Muscle layer of duodenum (tissue), 2 donors: Measurements from ENCODE around the gene PGLYRP1.

Experiments
- H3K27ac ChIP-seq: one replicate; pipeline ENCODE4 v1.7.0; 2013; ENCODE audit warnings: mild to moderate bottlenecking, low read length
- H3K27me3 ChIP-seq: one replicate; pipeline ENCODE4 v1.7.0; 2013; ENCODE audit warnings: low read depth, mild to moderate bottlenecking, control low read depth, low read length
- H3K36me3 ChIP-seq, 2 donors: one replicate each; pipeline ENCODE4 v1.7.0; 2013; ENCODE audit warnings: low read length in 2 of 2, control low read depth in 1 of 2, mild to moderate bottlenecking in 1 of 2; ENCODE audit not compliant: insufficient read depth in 2 of 2, control insufficient read depth in 1 of 2
- H3K4me1 ChIP-seq, 2 donors: one replicate each; pipeline ENCODE4 v1.7.0; 2013; ENCODE audit warnings: low read length in 2 of 2, mild to moderate bottlenecking in 2 of 2, control low read depth in 1 of 2, moderate library complexity in 1 of 2; ENCODE audit not compliant: insufficient read depth in 2 of 2, control insufficient read depth in 1 of 2
- H3K4me3 ChIP-seq, 2 donors: one replicate each; pipeline ENCODE4 v1.7.0; 2013; ENCODE audit warnings: low read length in 2 of 2, low read depth in 1 of 2, mild to moderate bottlenecking in 1 of 2
- H3K9me3 ChIP-seq, 2 donors: one replicate each; pipeline ENCODE4 v1.7.0; 2013; ENCODE audit warnings: low read length in 2 of 2, control low read depth in 1 of 2, mild to moderate bottlenecking in 1 of 2; ENCODE audit not compliant: control insufficient read depth in 1 of 2
- donor health status: healthy.

The PGLYRP1 gene

DNA sequence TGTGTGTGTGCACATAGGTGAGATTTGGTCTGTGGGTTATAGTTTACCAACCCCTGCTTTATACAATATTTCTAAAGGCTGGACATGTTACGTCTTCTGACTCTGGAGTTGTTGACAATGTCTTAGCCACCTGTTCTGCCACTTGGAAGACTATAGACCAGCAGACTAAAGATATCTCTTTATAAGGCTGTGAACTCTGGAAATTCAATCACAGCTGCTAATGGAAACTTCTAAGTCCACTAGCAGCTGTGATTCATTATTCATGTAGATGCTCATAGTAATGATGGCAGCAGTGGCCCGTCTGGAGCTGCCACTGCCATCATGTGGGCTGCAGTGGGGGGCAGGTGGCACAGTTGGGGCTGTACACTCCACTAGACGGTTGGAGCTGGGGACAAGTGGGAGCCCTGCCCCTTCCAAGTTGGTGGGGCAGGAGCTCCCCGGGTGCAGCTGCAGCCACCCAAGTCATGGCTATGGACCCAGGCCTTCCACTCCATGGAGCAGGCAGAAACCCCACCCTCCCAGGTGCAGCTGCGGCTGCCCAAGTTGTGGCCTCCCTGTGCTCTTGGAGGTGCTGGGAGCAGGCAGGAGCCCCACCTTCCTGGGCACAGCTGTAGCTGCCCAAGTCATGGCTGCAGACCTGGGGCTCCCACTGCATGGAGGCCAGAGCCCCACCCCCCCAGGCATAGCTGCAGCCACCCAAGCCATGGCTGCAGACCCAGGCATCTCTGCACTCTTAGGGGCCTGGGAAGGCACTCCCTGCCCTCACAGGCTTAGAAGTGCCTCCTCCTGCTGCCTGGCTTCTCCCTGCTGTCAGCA, 9.1 kb upstream of the PGLYRP1 start:
- no peaks in the 10 kb centered on the region for H3K36me3 ChIP-seq
- H3K4me3 ChIP-seq, result no peak overlapping the region
- H3K27ac ChIP-seq, result no peak overlapping the region
- no peaks in the 10 kb centered on the region for H3K27me3 ChIP-seq
- no peaks in the 10 kb centered on the region for H3K4me1 ChIP-seq
- no peaks in the 10 kb centered on the region for H3K9me3 ChIP-seq

- no peaks in the 10 kb centered on the region for H3K9me3 ChIP-seq
- H3K27me3 ChIP-seq, result peaks cover 5% of the 10 kb centered on the region
- no peaks in the 10 kb centered on the region for H3K4me1 ChIP-seq
- H3K27ac ChIP-seq, result no peak overlapping the region
- no peaks in the 10 kb centered on the region for H3K36me3 ChIP-seq
- H3K4me3 ChIP-seq, result no peak overlapping the region
These were observed 8.1 kb upstream of the PGLYRP1 start for GRCh38 chr19:46030812-46031550.

GRCh38 chr19:46025835-46026234, 3.0 kb upstream of the PGLYRP1 start:
- H3K27me3 ChIP-seq, result peaks cover 15% of the 10 kb centered on the region
- H3K4me1 ChIP-seq, result peaks cover 0 to 3% of the 10 kb centered on the region in 2 donors
- no peaks in the 10 kb centered on the region for H3K36me3 ChIP-seq
- H3K4me3 ChIP-seq, result no peak overlapping the region
- no peaks in the 10 kb centered on the region for H3K9me3 ChIP-seq
- H3K27ac ChIP-seq, result no peak overlapping the region

DNA sequence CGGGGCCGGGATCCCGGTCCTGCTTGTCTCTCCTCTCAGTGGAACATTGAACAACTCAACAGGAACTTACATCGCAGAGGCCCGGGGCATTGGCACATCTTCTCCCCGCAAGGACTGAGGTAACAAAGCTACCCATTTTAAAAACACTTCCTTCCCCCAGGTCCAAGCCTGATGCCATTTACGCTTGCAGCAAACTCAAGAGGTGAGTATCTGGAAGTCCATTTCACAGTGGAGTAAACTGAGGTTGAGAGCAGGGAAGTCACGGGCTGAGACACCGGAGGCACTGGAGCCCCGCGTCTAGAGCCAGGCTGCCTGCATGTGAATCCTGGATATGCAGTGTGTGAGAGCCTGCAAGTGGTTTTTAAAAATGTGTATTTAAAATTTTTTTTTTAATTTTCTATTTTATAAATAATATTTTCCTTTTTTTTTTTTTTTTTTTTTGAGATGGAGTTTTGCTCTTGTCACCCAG, 492 bp upstream of the PGLYRP1 start:
- Histone ChIP-seq H3K9me3 (no peaks in the 10 kb centered on the region), H3K27me3 (peaks cover 15% of the 10 kb centered on the region), H3K36me3 (no peaks in the 10 kb centered on the region), H3K4me1 (peaks cover 0 to 3% of the 10 kb centered on the region in 2 donors), H3K4me3 (peak overlapping the region in 1 of 2 donors; percentile 40), H3K27ac (no peak overlapping the region)

DNA sequence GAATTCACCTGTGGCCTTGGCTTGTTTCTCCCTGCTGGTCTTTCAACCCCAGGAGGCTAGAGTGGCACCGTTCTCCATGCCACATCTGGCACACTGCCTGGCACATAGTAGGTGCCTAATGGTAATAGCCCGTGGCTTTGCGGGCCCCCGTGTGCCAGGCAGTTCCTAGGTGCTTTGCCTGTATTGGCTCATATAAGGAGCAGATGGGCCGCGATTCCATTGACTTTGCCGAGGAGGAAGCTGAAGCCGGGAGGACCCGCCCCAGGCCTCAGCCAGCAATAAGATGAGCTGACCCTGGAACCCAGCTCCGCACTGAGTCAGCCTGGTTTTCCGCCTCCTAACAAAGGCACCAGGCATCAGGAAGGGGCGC, 807 bp downstream of the PGLYRP1 start:
- Histone ChIP-seq H3K27ac (no peak overlapping the region), H3K4me3 (peak overlapping the region in 1 of 2 donors; percentile 40), H3K36me3 (peaks cover 0 to 6% of the 10 kb centered on the region in 2 donors), H3K27me3 (peaks cover 15% of the 10 kb centered on the region), H3K9me3 (no peaks in the 10 kb centered on the region), H3K4me1 (peaks cover 0 to 4% of the 10 kb centered on the region in 2 donors)

DNA sequence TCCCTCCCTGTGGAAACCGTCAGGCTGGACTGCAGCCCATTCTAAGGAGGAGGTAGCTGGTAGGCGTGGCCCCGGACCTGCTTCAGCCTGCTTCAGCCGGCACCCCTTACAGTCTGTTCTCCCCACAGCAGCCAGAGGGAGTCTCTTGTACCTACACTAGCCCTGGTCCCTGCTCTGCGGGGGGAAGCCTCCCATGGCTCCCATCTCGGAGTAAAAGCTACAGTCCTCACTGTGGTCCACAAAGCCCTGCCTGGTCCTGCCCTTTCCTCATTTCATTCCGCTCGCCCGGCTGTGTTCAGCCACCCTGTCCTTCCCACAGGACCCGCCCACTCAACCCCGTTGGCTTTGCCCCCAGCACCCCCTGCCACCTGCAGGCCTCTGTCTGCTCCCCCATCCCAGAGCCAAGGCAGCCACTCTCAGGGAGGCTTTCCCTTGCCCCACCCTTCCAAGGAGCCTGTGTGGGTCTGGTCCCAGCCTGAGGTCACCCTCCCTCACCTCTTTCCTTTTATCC, 1.3 kb downstream of the PGLYRP1 start:
- peaks cover 0 to 6% of the 10 kb centered on the region in 2 donors for H3K36me3 ChIP-seq
- no peaks in the 10 kb centered on the region for H3K9me3 ChIP-seq
- no peak overlapping the region for H3K27ac ChIP-seq
- no peak overlapping the region for H3K4me3 ChIP-seq
- peaks cover 12% of the 10 kb centered on the region for H3K27me3 ChIP-seq
- peaks cover 0 to 6% of the 10 kb centered on the region in 2 donors for H3K4me1 ChIP-seq

DNA sequence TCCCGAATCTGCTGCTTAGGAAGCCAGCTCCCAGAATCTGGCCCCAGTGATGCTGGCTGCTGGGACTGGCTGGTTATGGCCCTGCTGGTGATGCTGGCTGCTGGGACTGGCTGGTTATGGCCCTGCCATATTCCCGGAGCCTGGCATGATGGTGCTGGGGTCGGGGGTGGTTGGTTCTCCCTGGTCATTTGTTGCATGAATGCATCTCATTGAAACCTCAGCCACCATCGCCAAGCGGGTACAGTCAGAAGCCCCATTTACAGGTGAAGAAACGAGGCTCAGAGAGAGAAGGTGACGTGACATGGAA, 2.1 kb downstream of the PGLYRP1 start:
- Histone ChIP-seq H3K27me3 (peaks cover 12% of the 10 kb centered on the region), H3K36me3 (peaks cover 0 to 6% of the 10 kb centered on the region in 2 donors), H3K4me1 (peaks cover 0 to 12% of the 10 kb centered on the region in 2 donors), H3K27ac (no peak overlapping the region), H3K9me3 (no peaks in the 10 kb centered on the region), H3K4me3 (no peak overlapping the region)

- no peaks in the 10 kb centered on the region for H3K9me3 ChIP-seq
- H3K4me1 ChIP-seq, result peaks cover 0 to 25% of the 10 kb centered on the region in 2 donors
- H3K4me3 ChIP-seq, result no peak overlapping the region
- peaks cover 0 to 6% of the 10 kb centered on the region in 2 donors for H3K36me3 ChIP-seq
- peaks cover 21% of the 10 kb centered on the region for H3K27me3 ChIP-seq
- H3K27ac ChIP-seq, result no peak overlapping the region
These were observed 3.6 kb downstream of the PGLYRP1 start for GRCh38 chr19:46019270-46019669.

- Histone ChIP-seq H3K9me3 (no peaks in the 10 kb centered on the region), H3K4me3 (no peak overlapping the region), H3K27ac (no peak overlapping the region), H3K4me1 (peaks cover 0 to 25% of the 10 kb centered on the region in 2 donors), H3K36me3 (peaks cover 0 to 6% of the 10 kb centered on the region in 2 donors), H3K27me3 (peaks cover 18% of the 10 kb centered on the region)
These were observed 4.1 kb downstream of the PGLYRP1 start for GRCh38 chr19:46018729-46019251.

DNA sequence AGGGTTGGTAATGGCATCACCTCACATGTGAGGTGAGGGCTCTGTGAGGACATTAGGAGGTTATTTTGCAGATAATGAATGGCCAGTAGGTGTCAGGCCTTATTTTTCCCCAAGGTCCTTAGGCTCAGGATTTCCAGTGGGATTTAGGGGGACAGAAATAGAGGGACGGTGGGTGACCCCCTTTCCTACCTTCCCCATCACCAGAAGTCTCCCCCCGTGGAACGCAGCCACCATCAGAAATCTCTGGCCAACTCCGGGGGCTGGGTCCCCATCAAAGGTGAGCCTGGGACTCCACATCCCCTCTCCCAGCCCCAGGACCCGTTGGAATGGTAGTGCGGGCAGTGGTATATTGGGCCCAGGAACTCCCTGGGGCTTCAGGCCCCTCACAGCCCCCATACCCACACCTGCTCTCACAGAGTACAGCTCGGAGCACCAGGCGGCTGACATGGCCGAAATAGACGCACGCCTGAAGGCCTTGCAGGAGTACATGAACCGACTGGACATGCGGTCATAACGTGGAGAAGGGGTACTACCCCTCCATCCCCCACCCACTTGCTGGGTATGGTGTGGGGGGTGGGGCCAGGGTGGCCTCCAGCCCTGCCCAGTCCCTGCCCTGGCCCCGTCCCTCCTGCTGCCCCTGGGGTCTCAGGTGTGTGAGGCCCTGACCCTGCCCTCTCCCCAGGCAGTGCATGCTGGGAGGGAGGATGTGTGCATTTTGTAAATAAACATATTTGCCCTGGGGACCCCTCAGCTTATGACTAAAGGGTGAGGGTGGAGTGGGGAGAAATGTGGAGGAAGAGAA, 4.8 kb downstream of the PGLYRP1 start:
- Histone ChIP-seq H3K9me3 (no peaks in the 10 kb centered on the region), H3K27ac (no peak overlapping the region), H3K4me1 (peaks cover 0 to 24% of the 10 kb centered on the region in 2 donors), H3K36me3 (peaks cover 0 to 6% of the 10 kb centered on the region in 2 donors), H3K4me3 (no peak overlapping the region), H3K27me3 (peaks cover 18% of the 10 kb centered on the region)

GRCh38 chr19:46017095-46017429, 5.8 kb downstream of the PGLYRP1 start:
- H3K27ac ChIP-seq, result no peak overlapping the region
- H3K9me3 ChIP-seq, result no peaks in the 10 kb centered on the region
- H3K4me1 ChIP-seq, result peaks cover 0 to 22% of the 10 kb centered on the region in 2 donors
- no peak overlapping the region for H3K4me3 ChIP-seq
- H3K27me3 ChIP-seq, result peaks cover 13% of the 10 kb centered on the region
- H3K36me3 ChIP-seq, result peaks cover 0 to 6% of the 10 kb centered on the region in 2 donors
